ENCODE measurements around the gene UBE4B.

DNA sequence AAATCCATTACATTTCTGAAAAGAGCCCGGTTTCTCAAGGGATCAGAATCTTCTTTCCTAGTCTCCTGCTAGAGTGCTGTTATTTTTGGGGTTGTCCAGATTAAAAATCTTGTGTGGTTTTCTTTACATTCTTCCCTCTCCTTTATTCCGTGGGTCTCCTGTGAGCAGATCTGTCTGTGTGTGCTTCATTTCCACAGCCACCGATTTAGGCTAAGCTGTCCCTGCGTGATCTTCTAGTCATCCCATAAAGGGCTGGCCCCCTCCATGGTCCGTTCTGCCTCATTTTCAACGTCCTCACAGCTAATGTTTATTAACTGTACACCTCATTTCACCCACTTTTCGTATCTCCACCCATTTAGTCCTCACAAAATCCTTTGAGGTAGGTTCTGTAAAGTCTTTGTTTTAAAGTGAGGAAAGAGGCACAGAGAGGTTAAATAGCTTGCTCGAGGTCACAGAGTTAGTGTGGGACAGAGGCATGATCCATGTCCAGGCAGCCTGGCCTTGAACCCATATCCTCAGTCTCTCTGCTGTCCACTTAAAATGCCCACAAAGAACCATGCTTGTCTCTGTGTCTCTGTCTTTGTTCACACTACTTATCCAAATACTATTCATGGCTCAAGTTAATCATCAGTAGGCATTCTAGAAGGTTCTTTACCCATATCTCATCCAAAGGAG is 139.4 kb downstream of the UBE4B start:
- TF ChIP-seq, protein P1, sequence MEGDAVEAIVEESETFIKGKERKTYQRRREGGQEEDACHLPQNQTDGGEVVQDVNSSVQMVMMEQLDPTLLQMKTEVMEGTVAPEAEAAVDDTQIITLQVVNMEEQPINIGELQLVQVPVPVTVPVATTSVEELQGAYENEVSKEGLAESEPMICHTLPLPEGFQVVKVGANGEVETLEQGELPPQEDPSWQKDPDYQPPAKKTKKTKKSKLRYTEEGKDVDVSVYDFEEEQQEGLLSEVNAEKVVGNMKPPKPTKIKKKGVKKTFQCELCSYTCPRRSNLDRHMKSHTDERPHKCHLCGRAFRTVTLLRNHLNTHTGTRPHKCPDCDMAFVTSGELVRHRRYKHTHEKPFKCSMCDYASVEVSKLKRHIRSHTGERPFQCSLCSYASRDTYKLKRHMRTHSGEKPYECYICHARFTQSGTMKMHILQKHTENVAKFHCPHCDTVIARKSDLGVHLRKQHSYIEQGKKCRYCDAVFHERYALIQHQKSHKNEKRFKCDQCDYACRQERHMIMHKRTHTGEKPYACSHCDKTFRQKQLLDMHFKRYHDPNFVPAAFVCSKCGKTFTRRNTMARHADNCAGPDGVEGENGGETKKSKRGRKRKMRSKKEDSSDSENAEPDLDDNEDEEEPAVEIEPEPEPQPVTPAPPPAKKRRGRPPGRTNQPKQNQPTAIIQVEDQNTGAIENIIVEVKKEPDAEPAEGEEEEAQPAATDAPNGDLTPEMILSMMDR (IDR thresholded peaks at IDR 0.05): no peak
- TF ChIP-seq EZH2phosphoT487 (IDR thresholded peaks at IDR 0.05): no peak
